Naive thymus-derived CD8-positive, alpha-beta T cell (primary cell): ENCODE results near the gene CASD1. TPM values are rescaled to one million over a fixed set of nuclear protein-coding genes. Genes with fewer than 3 reads are reported as not detected.

ENCODE experiments used
- ATAC-seq, 2 donors: fragments of 150-1000 bp; cut with Tn5 transposase in 1 of 2; sonication (Bioruptor Pico), chemical (Tn5 transposase) in 1 of 2; 1 replicate in 1 of 2; 2 replicates in 1 of 2; pipeline ENCODE4 v1.10.0; 2021; ENCODE audit warnings: mild to moderate bottlenecking in 2 of 2, moderate library complexity in 2 of 2
- POLR2A ChIA-PET: fragments of 350-600 bp; sonication (Branson Sonifier 250); formaldehyde crosslinking; loops from one replicate; lab custom pipeline; 2021; ENCODE audit warnings: antibody characterized with exemption; lab: Charles Lee
- DNase-seq, 10 donors: peaks; one replicate each; pipeline versions ENCODE4 v3.0.0 to v3.0.0-alpha.2; 2020 to 2022
- H3K27ac Mint-ChIP-seq, 10 donors: one replicate each; pipeline ENCODE4 v1.8.0; 2020 to 2022; ENCODE audit warnings: mild to moderate bottlenecking in 10 of 10, mixed read lengths in 10 of 10, moderate library complexity in 4 of 10, inconsistent platforms in 1 of 10
- H3K27me3 Mint-ChIP-seq, 5 donors: one replicate each; pipeline ENCODE4 v1.8.0; 2021 to 2022; ENCODE audit warnings: mixed read lengths in 5 of 5
- H3K36me3 Mint-ChIP-seq, 3 donors: one replicate each; pipeline ENCODE4 v1.8.0; 2020 to 2022; ENCODE audit warnings: mixed read lengths in 3 of 3, mild to moderate bottlenecking in 2 of 3, inconsistent platforms in 1 of 3
- H3K4me1 Mint-ChIP-seq, 4 donors: one replicate each; pipeline ENCODE4 v1.8.0; 2021 to 2022; ENCODE audit warnings: mixed read lengths in 4 of 4
- H3K4me3 Mint-ChIP-seq, 10 donors: one replicate each; pipeline ENCODE4 v1.8.0; 2020 to 2022; ENCODE audit warnings: mild to moderate bottlenecking in 10 of 10, mixed read lengths in 10 of 10, moderate library complexity in 6 of 10, inconsistent platforms in 1 of 10
- H3K9me3 Mint-ChIP-seq, 9 donors: one replicate each; pipeline ENCODE4 v1.8.0; 2020 to 2022; ENCODE audit warnings: mixed read lengths in 9 of 9, mild to moderate bottlenecking in 3 of 9, inconsistent platforms in 1 of 9, moderate library complexity in 1 of 9
- polyA plus RNA-seq, 3 donors: library from polyadenylated mRNA; unstranded; fragments of 300-500 nt; fragmentation: Illumina TruSeq; gene quantifications; one replicate each; pipeline ENCODE4 v1.2.3, GENCODE V29; 2021
- total RNA-seq, 8 experiments: library from RNA in 2 of 8; stranded (reverse) in 2 of 8; gene quantifications; one replicate each; pipeline ENCODE4 v1.2.3 and lab custom pipeline; 2021 to 2026

Gene CASD1
- total and polyA plus RNA-seq, 5 experiments from 2014 or later = 10.0 to 36.0 (median 11.3) TPM

- Mint-ChIP-seq H3K27me3 (no peaks in the 10 kb centered on the region), H3K4me3 (no peak overlapping the region), H3K9me3 (no peaks in the 10 kb centered on the region), H3K27ac (peak overlapping the region in 1 of 10 donors; percentile 15), H3K4me1 (peaks cover 0 to 8% (median 0%) of the 10 kb centered on the region in 4 donors), H3K36me3 (no peaks in the 10 kb centered on the region)
- DNase-seq (no peak), ATAC-seq (no peak)
- POLR2A ChIA-PET = no interaction called here
Observed at GRCh38 chr7:94595717-94596116, 86.1 kb downstream of the CASD1 start.

- ATAC-seq (no peak), DNase-seq (no peak)
- H3K9me3 Mint-ChIP-seq = peaks cover 0 to 4% (median under 1%) of the 10 kb centered on the region in 9 donors
- POLR2A ChIA-PET = no interaction called here
- H3K27ac Mint-ChIP-seq = no peak overlapping the region
- H3K4me1 Mint-ChIP-seq = no peaks in the 10 kb centered on the region
- no peaks in the 10 kb centered on the region for H3K27me3 Mint-ChIP-seq
- peaks cover 0 to under 1% (median 0%) of the 10 kb centered on the region in 3 donors for H3K36me3 Mint-ChIP-seq
- H3K4me3 Mint-ChIP-seq = no peak overlapping the region
Observed at GRCh38 chr7:94600267-94600666, 90.7 kb downstream of the CASD1 start.

- H3K4me3 Mint-ChIP-seq = no peak overlapping the region
- H3K27me3 Mint-ChIP-seq = peaks cover 0 to 4% (median 0%) of the 10 kb centered on the region in 5 donors
- H3K36me3 Mint-ChIP-seq = peaks cover 0 to 16% (median 6%) of the 10 kb centered on the region in 3 donors
- peaks cover 6 to 21% (median 13%) of the 10 kb centered on the region in 9 donors for H3K9me3 Mint-ChIP-seq
- H3K27ac Mint-ChIP-seq = no peak overlapping the region
- ATAC-seq = no peak
- no peak for DNase-seq
- POLR2A ChIA-PET = no interaction called here
- H3K4me1 Mint-ChIP-seq = peaks cover 0 to 1% (median under 1%) of the 10 kb centered on the region in 4 donors
Observed at GRCh38 chr7:94602181-94602580, 92.6 kb downstream of the CASD1 start.

- peaks cover 0 to 4% (median 0%) of the 10 kb centered on the region in 5 donors for H3K27me3 Mint-ChIP-seq
- no peak for ATAC-seq
- no peak for DNase-seq
- no peak overlapping the region for H3K4me3 Mint-ChIP-seq
- POLR2A ChIA-PET = no interaction called here
- peaks cover 0 to 1% (median under 1%) of the 10 kb centered on the region in 4 donors for H3K4me1 Mint-ChIP-seq
- H3K9me3 Mint-ChIP-seq = peaks cover 13 to 42% (median 27%) of the 10 kb centered on the region in 9 donors
- H3K27ac Mint-ChIP-seq = no peak overlapping the region
- peaks cover 0 to 22% (median 8%) of the 10 kb centered on the region in 3 donors for H3K36me3 Mint-ChIP-seq
Observed at GRCh38 chr7:94605031-94605430, 95.4 kb downstream of the CASD1 start.

Other genes starting within 250 kb of the CASD1 start
- gene COL1A2, start 114.9 kb upstream of the CASD1 start, total RNA-seq = not detected
- not detected for gene COL1A2, start 114.9 kb upstream of the CASD1 start, polyA plus RNA-seq
- 1 to 10 TPM in 1 of 2 experiments, under 1 TPM in 1; 0.36 to 1.8 TPM for gene SGCE, start 146.3 kb downstream of the CASD1 start, total RNA-seq
- gene SGCE, start 146.3 kb downstream of the CASD1 start, polyA plus RNA-seq = 1 to 10 TPM in 1 of 3 donors, not detected in 2; 2.9 TPM